ENCODE measurements around the gene ATP8A2.

GRCh38 chr13:25708268-25708667 is 336.5 kb downstream of the ATP8A2 start:
- TF ChIP-seq, protein P1, sequence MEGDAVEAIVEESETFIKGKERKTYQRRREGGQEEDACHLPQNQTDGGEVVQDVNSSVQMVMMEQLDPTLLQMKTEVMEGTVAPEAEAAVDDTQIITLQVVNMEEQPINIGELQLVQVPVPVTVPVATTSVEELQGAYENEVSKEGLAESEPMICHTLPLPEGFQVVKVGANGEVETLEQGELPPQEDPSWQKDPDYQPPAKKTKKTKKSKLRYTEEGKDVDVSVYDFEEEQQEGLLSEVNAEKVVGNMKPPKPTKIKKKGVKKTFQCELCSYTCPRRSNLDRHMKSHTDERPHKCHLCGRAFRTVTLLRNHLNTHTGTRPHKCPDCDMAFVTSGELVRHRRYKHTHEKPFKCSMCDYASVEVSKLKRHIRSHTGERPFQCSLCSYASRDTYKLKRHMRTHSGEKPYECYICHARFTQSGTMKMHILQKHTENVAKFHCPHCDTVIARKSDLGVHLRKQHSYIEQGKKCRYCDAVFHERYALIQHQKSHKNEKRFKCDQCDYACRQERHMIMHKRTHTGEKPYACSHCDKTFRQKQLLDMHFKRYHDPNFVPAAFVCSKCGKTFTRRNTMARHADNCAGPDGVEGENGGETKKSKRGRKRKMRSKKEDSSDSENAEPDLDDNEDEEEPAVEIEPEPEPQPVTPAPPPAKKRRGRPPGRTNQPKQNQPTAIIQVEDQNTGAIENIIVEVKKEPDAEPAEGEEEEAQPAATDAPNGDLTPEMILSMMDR (IDR thresholded peaks at IDR 0.05): no peak
- no peak for TF ChIP-seq ZFX (IDR thresholded peaks at IDR 0.05; ENCODE audit: borderline replicate concordance)

Measured in 22Rv1 (cell line).